WI38 (cell line): Measurements from ENCODE around the gene RREB1.

Experiments
- H3K4me3 ChIP-seq: 2 replicates; pipeline ENCODE4 v1.5.1; 2011; ENCODE audit warnings: low read depth, mild to moderate bottlenecking, control low read depth, low read length
- CTCF ChIP-seq: IDR thresholded peaks from 2 replicates; pipeline ENCODE4 v1.5.1; 2012; ENCODE audit warnings: low read depth, mild to moderate bottlenecking, control low read depth, low read length

RREB1 gene

GRCh38 chr6:7254980-7255835 lies 147.4 kb downstream of the RREB1 start:
- no peak overlapping the region for H3K4me3 ChIP-seq
- TF ChIP-seq CTCF, result no peak

GRCh38 chr6:7255918-7256317 lies 148.2 kb downstream of the RREB1 start:
- H3K4me3 ChIP-seq, result no peak overlapping the region
- no peak for TF ChIP-seq CTCF

- no peak for TF ChIP-seq CTCF
- no peak overlapping the region for H3K4me3 ChIP-seq
Observed at GRCh38 chr6:7256785-7257184, 149.0 kb downstream of the RREB1 start.

- no peak for TF ChIP-seq CTCF
- no peak overlapping the region for H3K4me3 ChIP-seq
Observed at GRCh38 chr6:7257521-7258230, 149.9 kb downstream of the RREB1 start.

- H3K4me3 ChIP-seq, result no peak overlapping the region
- no peak for TF ChIP-seq CTCF
Observed at GRCh38 chr6:7258231-7258763, 150.5 kb downstream of the RREB1 start.

GRCh38 chr6:7260291-7261031 lies 152.7 kb downstream of the RREB1 start:
- H3K4me3 ChIP-seq, result peak overlapping the region; percentile 74
- TF ChIP-seq CTCF, result no peak
